NCI-H146 treated with DMSO at 0.1 percent for 48 hours (cell line): ENCODE data around the gene MTCL3.
A peak's percentile ranks its signal among the peaks of the same experiment; 100 is the strongest.

ENCODE experiments used
- DNase-seq: peaks from one replicate; lab custom pipeline; 2025; ENCODE audit not compliant: unreplicated experiment; lab: John Stamatoyannopoulos, UW

Gene MTCL3

GRCh38 chr6:127515234-127515793, 3.8 kb downstream of the MTCL3 start:
- peak; percentile 87 for DNase-seq

GRCh38 chr6:127514773-127515227, 4.3 kb downstream of the MTCL3 start:
- DNase-seq: no peak

DNA sequence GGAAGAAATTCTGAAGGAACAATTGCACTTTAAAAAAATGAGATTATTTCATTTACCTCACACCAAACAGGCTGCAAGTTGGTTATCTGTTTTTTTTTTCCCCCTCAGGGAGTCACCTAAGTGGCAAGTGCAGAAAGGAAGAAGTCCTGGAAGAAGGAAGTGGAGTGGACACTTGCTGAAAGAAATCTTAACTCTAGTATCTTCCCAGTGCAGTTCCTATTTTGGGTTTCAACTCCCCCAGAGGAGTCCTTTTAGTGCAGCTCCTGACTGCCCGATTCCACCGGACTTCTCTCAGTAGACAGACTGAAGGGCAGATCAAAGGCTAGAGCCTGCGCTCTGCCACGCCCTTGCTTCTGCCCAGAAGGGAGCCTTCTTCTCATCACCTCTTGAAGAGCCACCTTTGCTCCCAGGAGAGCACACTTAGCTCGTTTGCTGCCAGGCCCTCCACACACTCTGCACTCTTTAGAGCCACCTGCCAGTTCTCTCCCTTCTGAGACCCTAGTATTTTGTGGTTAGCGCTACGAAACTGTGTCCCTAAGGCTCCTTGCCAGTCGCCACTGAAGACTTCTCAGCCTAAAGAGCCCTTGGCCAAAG, 4.9 kb downstream of the MTCL3 start:
- DNase-seq: no peak

DNA sequence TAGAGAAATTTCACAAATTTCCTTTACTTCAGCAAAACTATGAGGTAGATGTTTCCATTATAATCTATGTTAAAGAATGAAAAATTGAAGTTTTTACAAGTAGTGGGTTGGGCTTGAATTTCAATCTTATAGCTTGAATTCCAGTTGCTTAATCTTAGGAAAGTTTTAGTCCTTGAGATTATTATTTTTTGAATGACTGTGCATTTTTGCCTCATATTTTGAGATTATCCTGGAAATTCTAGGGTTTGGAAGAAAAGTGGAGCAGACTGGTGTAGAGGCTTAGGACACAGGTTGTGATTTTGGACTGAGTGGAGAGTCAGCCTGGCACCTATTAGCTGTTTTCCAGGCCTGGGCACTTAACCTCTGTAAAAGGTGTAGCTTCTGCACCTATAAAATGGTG, 5.7 kb downstream of the MTCL3 start:
- DNase-seq: no peak

GRCh38 chr6:127510876-127511275, 8.3 kb downstream of the MTCL3 start:
- no peak for DNase-seq

GRCh38 chr6:127506894-127507293, 12.2 kb downstream of the MTCL3 start:
- no peak for DNase-seq

DNA sequence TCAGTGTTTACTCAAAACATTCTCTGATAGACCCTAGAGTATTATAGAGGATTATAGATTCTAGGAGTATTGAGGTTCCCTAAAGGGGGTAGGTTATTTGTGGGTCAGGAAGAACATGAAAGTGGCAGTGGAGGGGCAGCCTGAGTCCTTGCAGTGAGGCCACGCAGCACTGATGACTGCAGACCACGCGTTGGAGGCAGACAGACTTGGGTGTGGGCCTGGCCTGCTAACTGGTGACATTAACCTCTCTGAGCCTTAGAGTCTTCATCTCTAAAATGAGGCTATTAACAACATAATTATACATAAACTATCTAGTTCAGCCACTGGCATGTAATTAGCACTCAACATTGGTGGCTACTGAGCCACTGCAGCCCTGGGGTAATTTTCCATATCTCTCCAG, 16.1 kb downstream of the MTCL3 start:
- DNase-seq: no peak

DNA sequence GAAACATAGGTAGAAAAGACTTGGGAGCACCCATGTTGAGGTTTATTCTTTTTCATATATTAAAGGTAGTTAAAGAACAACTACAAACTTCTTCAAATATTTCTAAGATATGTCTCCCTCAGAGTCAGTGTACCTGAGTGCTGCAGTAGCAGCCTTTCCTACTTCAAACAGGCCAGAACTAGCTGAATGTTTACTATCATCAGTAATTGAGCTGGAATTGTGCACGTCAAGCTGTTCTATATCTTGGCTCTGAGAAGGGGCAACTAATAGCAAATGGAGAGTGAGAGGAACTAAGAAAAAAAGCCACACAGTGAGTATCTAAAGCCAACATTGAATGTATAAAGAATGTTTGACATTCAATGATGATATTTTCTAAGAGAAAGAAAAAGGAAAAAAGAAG, 21.7 kb downstream of the MTCL3 start:
- DNase-seq: peak; percentile 19

DNA sequence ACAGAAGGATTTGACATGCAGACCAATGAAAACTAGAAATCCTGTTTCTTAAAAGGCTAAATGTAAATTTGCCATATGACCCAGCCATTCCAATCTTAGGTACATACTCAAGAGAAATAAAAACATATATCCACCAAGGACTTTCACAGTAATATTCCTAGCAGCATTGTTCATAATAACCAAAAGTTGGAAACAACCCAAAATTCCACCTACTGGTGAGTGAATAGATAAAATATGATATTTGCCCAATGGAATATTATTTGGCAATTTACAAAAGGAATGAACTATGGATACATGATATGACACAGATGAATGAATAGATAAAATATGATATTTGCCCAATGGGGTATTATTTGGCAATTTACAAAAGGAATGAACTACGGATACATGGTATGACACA, 22.7 kb downstream of the MTCL3 start:
- DNase-seq: no peak

DNA sequence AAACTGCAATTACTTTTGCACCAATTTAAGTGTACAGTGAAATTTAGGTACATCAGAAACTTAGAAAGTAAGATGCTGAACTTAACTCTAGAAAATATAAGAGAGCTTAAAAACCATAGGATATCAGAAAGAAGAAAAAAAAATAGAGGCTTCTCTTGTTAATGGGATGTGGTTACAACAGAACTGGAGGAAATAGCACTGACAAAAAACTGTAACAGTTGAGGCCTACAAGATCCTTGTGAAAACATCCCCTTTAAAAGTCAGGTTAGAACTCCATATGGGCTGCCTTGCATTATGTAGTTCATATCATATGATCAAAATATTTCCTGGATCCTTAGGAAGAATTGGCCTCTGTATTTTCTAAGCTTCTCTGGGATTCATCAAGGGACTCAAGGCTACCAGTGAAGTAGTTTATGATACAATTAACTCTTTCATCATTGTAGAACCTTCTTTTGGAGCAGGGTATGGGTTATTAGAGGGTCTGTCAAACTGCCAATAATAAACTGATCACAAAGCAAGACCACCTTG, 24.8 kb downstream of the MTCL3 start:
- DNase-seq: no peak

GRCh38 chr6:127489248-127489647, 29.9 kb downstream of the MTCL3 start:
- no peak for DNase-seq

- DNase-seq: no peak
These were observed 32.2 kb downstream of the MTCL3 start for GRCh38 chr6:127486934-127487333.

- no peak for DNase-seq
These were observed 34.8 kb downstream of the MTCL3 start for GRCh38 chr6:127484212-127484863.

GRCh38 chr6:127483399-127484055, 35.6 kb downstream of the MTCL3 start:
- no peak for DNase-seq

- no peak for DNase-seq
These were observed 36.8 kb downstream of the MTCL3 start for GRCh38 chr6:127482325-127482724.

- DNase-seq: no peak
These were observed 37.5 kb downstream of the MTCL3 start for GRCh38 chr6:127481628-127482027.

- DNase-seq: no peak
These were observed 38.0 kb downstream of the MTCL3 start for GRCh38 chr6:127481111-127481510.

- no peak for DNase-seq
These were observed 41.5 kb downstream of the MTCL3 start for GRCh38 chr6:127477658-127478057.

- no peak for DNase-seq
These were observed 43.3 kb downstream of the MTCL3 start for GRCh38 chr6:127475823-127476176.

- DNase-seq: no peak
These were observed 43.9 kb downstream of the MTCL3 start for GRCh38 chr6:127475135-127475822.
